IMR-90 (cell line): Measurements from ENCODE around the gene FSD1. TPM values are rescaled to one million over a fixed set of nuclear protein-coding genes. Genes with fewer than 3 reads are reported as not detected.
A peak's percentile ranks its signal among the peaks of the same experiment; 100 is the strongest.

ENCODE experiments used
- ATAC-seq: fragments of 200-7000 bp; cut with Tn5 transposase; 2 replicates; pipeline ENCODE4 v1.9.1; 2020; ENCODE audit warnings: low read depth, mild to moderate bottlenecking, moderate library complexity
- BruUV-seq: library from RNA; stranded (reverse); fragments of 400-500 nt; replicated peaks from 2 replicates; lab custom pipeline; 2021; lab: Mats Ljungman, UMichigan
- CTCF ChIA-PET: fragments of 300-600 bp; formaldehyde crosslinking; extraction: SDS; loops from one replicate; lab custom pipeline; 2021; ENCODE audit warnings: antibody characterized with exemption; lab: Yijun Ruan, JAX
- POLR2A ChIA-PET: fragments of 300-600 bp; sonication (Branson Sonifier 250); formaldehyde crosslinking; loops from one replicate; lab custom pipeline; 2022; ENCODE audit warnings: antibody characterized with exemption; ENCODE audit not compliant: unreplicated experiment; lab: Charles Lee
- DNase-seq: peaks from one replicate; pipeline ENCODE4 v3.0.0; 2013
- H2AFZ ChIP-seq: replicated peaks from 2 replicates; pipeline ENCODE3; 2013; ENCODE audit warnings: low read length, mild to moderate bottlenecking; ENCODE audit not compliant: poor library complexity
- H2AK5ac ChIP-seq: 2 replicates; pipeline ENCODE4 v1.6.1; 2013; ENCODE audit warnings: low read depth, low read length, inconsistent platforms
- H2AK9ac ChIP-seq: replicated peaks from 2 replicates; pipeline ENCODE3; 2013; ENCODE audit warnings: mild to moderate bottlenecking, low read depth, low read length, moderate library complexity; ENCODE audit not compliant: poor library complexity
- H2BK120ac ChIP-seq: 2 replicates; pipeline ENCODE4 v1.6.1; 2013; ENCODE audit warnings: low read depth, low read length, inconsistent platforms
- H2BK15ac ChIP-seq: 3 replicates; pipeline ENCODE4 v1.6.1; 2013; ENCODE audit warnings: low read depth, low read length, inconsistent platforms
- H2BK20ac ChIP-seq: 2 replicates; pipeline ENCODE4 v1.6.1; 2013; ENCODE audit warnings: low read depth, mild to moderate bottlenecking, inconsistent platforms, low read length, moderate library complexity
- H2BK5ac ChIP-seq: 2 replicates; pipeline ENCODE4 v1.6.1; 2013; ENCODE audit warnings: mild to moderate bottlenecking, low read depth, low read length, inconsistent platforms; ENCODE audit not compliant: poor library complexity, severe bottlenecking
- H3K14ac ChIP-seq: replicated peaks from 2 replicates; pipeline ENCODE4 v1.6.1; 2013; ENCODE audit warnings: low read depth, low read length, inconsistent platforms
- H3K18ac ChIP-seq: 2 replicates; pipeline ENCODE4 v1.6.1; 2013; ENCODE audit warnings: low read depth, low read length, control low read depth
- H3K23ac ChIP-seq: 2 replicates; pipeline ENCODE4 v1.6.1; 2013; ENCODE audit warnings: low read depth, low read length, inconsistent platforms
- H3K27ac ChIP-seq: 2 replicates; pipeline ENCODE4 v1.5.1; 2013; ENCODE audit warnings: mild to moderate bottlenecking, control low read depth, low read length; ENCODE audit not compliant: insufficient read depth
- H3K27me3 ChIP-seq: 2 replicates; pipeline ENCODE4 v1.6.1; 2013; ENCODE audit warnings: low read length; ENCODE audit not compliant: control insufficient read depth, insufficient read depth
- H3K36me3 ChIP-seq: 2 replicates; pipeline ENCODE4 v1.6.1; 2013; ENCODE audit warnings: low read length, mixed read lengths; ENCODE audit not compliant: control insufficient read depth, insufficient read depth
- H3K4ac ChIP-seq: 2 replicates; pipeline ENCODE4 v1.6.1; 2013; ENCODE audit warnings: low read depth, low read length, inconsistent platforms
- H3K4me1 ChIP-seq: 2 replicates; pipeline ENCODE4 v1.6.1; 2013; ENCODE audit warnings: low read length, mixed read lengths; ENCODE audit not compliant: control insufficient read depth, insufficient read depth
- H3K4me2 ChIP-seq: 2 replicates; pipeline ENCODE4 v1.6.1; 2013; ENCODE audit warnings: low read depth, mild to moderate bottlenecking, control low read depth, low read length, moderate library complexity
- H3K4me3 ChIP-seq: 2 replicates; pipeline ENCODE4 v1.5.1; 2013; ENCODE audit warnings: low read depth, mild to moderate bottlenecking, control low read depth, low read length, moderate library complexity; ENCODE audit not compliant: insufficient read depth
- H3K56ac ChIP-seq: 2 replicates; pipeline ENCODE4 v1.6.1; 2013; ENCODE audit warnings: low read length, inconsistent platforms; ENCODE audit not compliant: insufficient read depth; ENCODE audit errors: extremely low read depth
- H3K79me1 ChIP-seq, 2 experiments: 2 replicates each; pipeline ENCODE4 v1.6.1; 2013; ENCODE audit warnings: low read length in 2 of 2, inconsistent platforms in 1 of 2, low read depth in 1 of 2
- H3K9ac ChIP-seq: 2 replicates; pipeline ENCODE4 v1.6.1; 2013; ENCODE audit warnings: low read depth, low read length, control low read depth
- H3K9me1 ChIP-seq: 2 replicates; pipeline ENCODE4 v1.6.1; 2013; ENCODE audit warnings: low read length, inconsistent platforms; ENCODE audit not compliant: insufficient read depth
- H3K9me3 ChIP-seq: 2 replicates; pipeline ENCODE4 v1.6.1; 2013; ENCODE audit warnings: low read length; ENCODE audit not compliant: control insufficient read depth, insufficient read depth
- H4K20me1 ChIP-seq: 2 replicates; pipeline ENCODE4 v1.6.1; 2013; ENCODE audit warnings: low read length, inconsistent platforms; ENCODE audit not compliant: insufficient read depth
- H4K5ac ChIP-seq: 2 replicates; pipeline ENCODE4 v1.6.1; 2013; ENCODE audit warnings: mild to moderate bottlenecking, low read depth, low read length, control low read depth
- H4K8ac ChIP-seq, 2 experiments: 2 replicates each; pipeline ENCODE4 v1.6.1; 2013; ENCODE audit warnings: low read depth in 2 of 2, low read length in 2 of 2, control low read depth in 1 of 2, inconsistent platforms in 1 of 2
- H4K91ac ChIP-seq: 2 replicates; pipeline ENCODE4 v1.6.1; 2013; ENCODE audit warnings: low read depth, low read length, inconsistent platforms; ENCODE audit not compliant: insufficient read depth
- CTCF ChIP-seq: conservative IDR thresholded peaks from 2 replicates; pipeline ENCODE4 v1.5.1; 2012; ENCODE audit warnings: mild to moderate bottlenecking, low read depth, low read length, improper control_type of control experiment
- FOS ChIP-seq: fragments of 150-350 bp; IDR thresholded peaks from 2 replicates; pipeline ENCODE4 v1.6.1; 2016; ENCODE audit warnings: low read depth, low read length
- MAZ ChIP-seq: IDR thresholded peaks from 2 replicates; pipeline ENCODE4 v1.6.1; 2012; ENCODE audit warnings: low read depth, mild to moderate bottlenecking, low read length, improper control_type of control experiment, moderate library complexity, borderline replicate concordance
- MXI1 ChIP-seq: IDR thresholded peaks from 2 replicates; pipeline ENCODE4 v1.6.1; 2012; ENCODE audit warnings: low read depth, mild to moderate bottlenecking, low read length, moderate library complexity, borderline replicate concordance
- WGBS, 2 experiments: methylation state at CpG; one replicate each; pipeline versions ENCODE4 v1.1.5 to v1.1.7; 2013; ENCODE audit warnings: missing lambda C conversion rate in 2 of 2; ENCODE audit not compliant: insufficient read length in 1 of 2; ENCODE audit errors: extremely low coverage in 2 of 2; 5-methylcytosine and 5-hydroxymethylcytosine counted together
- dilution Hi-C: fragments of 300-500 bp; cut with HindIII; formaldehyde crosslinking; loops from one replicate; pipeline ENCODE4 v1.14.3; 2018; ENCODE audit warnings: low sequenced_read_pairs; ENCODE audit not compliant: unreplicated experiment
- in situ Hi-C: fragments of 300-500 bp; cut with MboI; formaldehyde crosslinking; loops from 3 replicates; pipeline ENCODE4 v1.14.3; 2019; ENCODE audit warnings: low sequenced_read_pairs, inconsistent platforms, mixed read lengths
- intact Hi-C: fragments of 100-400 bp; cut with micrococcal nuclease; formaldehyde crosslinking; loops from 2 replicates; pipeline ENCODE4 v1.10.0; 2022
- polyA plus RNA-seq, 3 experiments: library from polyadenylated mRNA; depleted of rRNA; stranded (reverse); fragments of >200 nt; gene quantifications; 2 replicates each; pipeline ENCODE4 v1.2.3, GENCODE V29; 2012; ENCODE audit warnings: low replicate concordance in 1 of 3
- total RNA-seq: library from RNA; depleted of rRNA; stranded (reverse); fragments of >200 nt; gene quantifications from 2 replicates; pipeline ENCODE4 v1.2.3, GENCODE V29; 2012

Gene FSD1
- total and polyA plus RNA-seq, 2 of the 4 experiments (the other 2 are of a cell fraction), result 17.4 to 24.4 TPM

GRCh38 chr19:4360641-4361151 lies 56.3 kb downstream of the FSD1 start:
- Histone ChIP-seq H2BK15ac (no peak overlapping the region), H2AFZ (peak overlapping the region; percentile 48), H3K9me1 (no peaks in the 10 kb centered on the region), H2BK120ac (no peak overlapping the region), H3K23ac (no peak overlapping the region), H3K27ac (peak overlapping the region; percentile 58; the same call in 1 of the 2 replicates), H3K9me3 (no peaks in the 10 kb centered on the region), H3K4me1 (peaks cover 10% of the 10 kb centered on the region; the same call in 1 of the 2 replicates), H3K9ac (no peak overlapping the region), H4K20me1 (peaks cover 11% of the 10 kb centered on the region), H3K79me1 (peaks cover under 1 to 23% of the 10 kb centered on the region in 2 experiments), H4K5ac (no peak overlapping the region), H3K56ac (no peak overlapping the region), H2AK9ac (peak overlapping the region; percentile 61), H3K18ac (no peak overlapping the region), H2AK5ac (no peak overlapping the region), H2BK5ac (no peak overlapping the region), H3K4ac (peak overlapping the region; percentile 40; the same call in 1 of the 2 replicates), H4K8ac (peak overlapping the region in 1 of 2 experiments; percentile 16; a peak in 1 of 4 replicates), H3K14ac (no peak overlapping the region), H2BK20ac (no peak overlapping the region), H3K27me3 (no peaks in the 10 kb centered on the region), H4K91ac (no peak overlapping the region), H3K4me2 (no peak overlapping the region; the same call in 1 of the 2 replicates), H3K36me3 (peaks cover 59% of the 10 kb centered on the region), H3K4me3 (no peak overlapping the region)
- intact Hi-C loops, result no loop called here
- ATAC-seq (peak; percentile 28), DNase-seq (no peak)
- CTCF ChIA-PET, result interaction anchor here (0.6 kb wide), 1 partner anchor 8 kb away, joined by 3 read pairs; no protein-coding TSS in a partner anchor
- in situ Hi-C loops, result no loop called here
- TF ChIP-seq MAZ (no peak), FOS (no peak), MXI1 (no peak), CTCF (no peak)
- BruUV-seq, result TSS peak; percentile 90
- 48% methylated on average over 4 of the region's 12 CpGs; no CpG with 5 or more reads in 1 of the 2 experiments for WGBS, 2 experiments
- POLR2A ChIA-PET, result no interaction called here
- dilution Hi-C loops, result no loop called here
